Mesenchymal stem cell (in vitro differentiated cells and primary cell): ENCODE results near the gene NDUFAF2.

ENCODE experiments used
- DNase-seq: peaks from one replicate; pipeline ENCODE4 v3.0.0-alpha.2; 2013
- H2AFZ ChIP-seq: one replicate; pipeline ENCODE4 v1.6.1; 2013; ENCODE audit warnings: low read depth, mild to moderate bottlenecking, control low read depth, inconsistent platforms, low read length, moderate library complexity
- H2AK5ac ChIP-seq: 2 replicates; pipeline ENCODE4 v1.6.1; 2013; ENCODE audit warnings: low read length, moderate library complexity, mild to moderate bottlenecking, inconsistent platforms; ENCODE audit not compliant: severe bottlenecking
- H2BK120ac ChIP-seq: one replicate; pipeline ENCODE4 v1.6.1; 2013; ENCODE audit warnings: low read depth, mild to moderate bottlenecking, inconsistent platforms, low read length, moderate library complexity
- H2BK12ac ChIP-seq, 2 experiments: one replicate each; pipeline ENCODE4 v1.6.1; 2013; ENCODE audit warnings: inconsistent platforms in 2 of 2, low read length in 2 of 2, mild to moderate bottlenecking in 2 of 2, moderate library complexity in 2 of 2, control low read depth in 1 of 2
- H2BK15ac ChIP-seq: one replicate; pipeline ENCODE4 v1.6.1; 2013; ENCODE audit warnings: mild to moderate bottlenecking, low read depth, inconsistent platforms; ENCODE audit not compliant: poor library complexity, severe bottlenecking
- H2BK5ac ChIP-seq: 2 replicates; pipeline ENCODE4 v1.6.1; 2013; ENCODE audit warnings: low read depth, mild to moderate bottlenecking, low read length, control low read depth, inconsistent platforms; ENCODE audit not compliant: poor library complexity, severe bottlenecking
- H3K14ac ChIP-seq, 2 experiments: one replicate each; pipeline ENCODE4 v1.6.1; 2013; ENCODE audit warnings: inconsistent platforms in 2 of 2, low read length in 2 of 2, control low read depth in 1 of 2, mild to moderate bottlenecking in 1 of 2, moderate library complexity in 1 of 2
- H3K18ac ChIP-seq, 2 experiments: one replicate each; pipeline ENCODE4 v1.6.1; 2013; ENCODE audit warnings: inconsistent platforms in 2 of 2, low read length in 2 of 2, control low read depth in 1 of 2, low read depth in 1 of 2, mild to moderate bottlenecking in 1 of 2
- H3K23ac ChIP-seq, 2 experiments: one replicate each; pipeline ENCODE4 v1.6.1; 2013; ENCODE audit warnings: inconsistent platforms in 2 of 2, low read length in 2 of 2, mild to moderate bottlenecking in 2 of 2, moderate library complexity in 2 of 2, control low read depth in 1 of 2
- H3K27ac ChIP-seq: 2 replicates; pipeline ENCODE4 v1.5.1; 2013; ENCODE audit warnings: mild to moderate bottlenecking, moderate library complexity, low read length, control low read depth, inconsistent platforms; ENCODE audit not compliant: poor library complexity, severe bottlenecking
- H3K27me3 ChIP-seq, 2 experiments: 2 replicates each; pipeline versions ENCODE4 v1.6.1 to v1.7.0; 2013; ENCODE audit warnings: low read length in 2 of 2, mild to moderate bottlenecking in 2 of 2, moderate library complexity in 2 of 2, control low read depth in 1 of 2, inconsistent platforms in 1 of 2; ENCODE audit not compliant: control insufficient read depth in 1 of 2, insufficient read depth in 1 of 2
- H3K36me3 ChIP-seq, 2 experiments: 2 replicates each; pipeline versions ENCODE4 v1.6.1 to v1.7.0; 2013; ENCODE audit warnings: low read length in 2 of 2, control low read depth in 1 of 2, inconsistent platforms in 1 of 2, low read depth in 1 of 2, mild to moderate bottlenecking in 1 of 2; ENCODE audit not compliant: insufficient read depth in 2 of 2, control insufficient read depth in 1 of 2
- H3K4ac ChIP-seq, 2 experiments: one replicate each; pipeline ENCODE4 v1.6.1; 2013; ENCODE audit warnings: inconsistent platforms in 2 of 2, low read length in 2 of 2, mild to moderate bottlenecking in 2 of 2, moderate library complexity in 2 of 2, control low read depth in 1 of 2, low read depth in 1 of 2
- H3K4me1 ChIP-seq: 2 replicates; pipeline ENCODE4 v1.6.1; 2013; ENCODE audit warnings: low read depth, low read length, control low read depth; ENCODE audit not compliant: control insufficient read depth, insufficient read depth
- H3K4me2 ChIP-seq: 2 replicates; pipeline ENCODE4 v1.6.1; 2013; ENCODE audit warnings: low read length, mild to moderate bottlenecking, inconsistent platforms; ENCODE audit not compliant: poor library complexity, severe bottlenecking
- H3K4me3 ChIP-seq, 2 experiments: 2 replicates each; pipeline versions ENCODE4 v1.5.1 to v1.7.0; 2013; ENCODE audit warnings: low read length in 2 of 2, mild to moderate bottlenecking in 2 of 2, control low read depth in 1 of 2, low read depth in 1 of 2; ENCODE audit not compliant: insufficient read depth in 1 of 2
- H3K79me1 ChIP-seq: replicated peaks from 2 replicates; pipeline ENCODE4 v1.6.1; 2013; ENCODE audit warnings: mild to moderate bottlenecking, control low read depth, low read length, inconsistent platforms; ENCODE audit not compliant: poor library complexity, severe bottlenecking
- H3K9ac ChIP-seq: 2 replicates; pipeline ENCODE4 v1.7.0; 2013; ENCODE audit warnings: mild to moderate bottlenecking, low read length, moderate library complexity
- H3K9me3 ChIP-seq: 2 replicates; pipeline ENCODE4 v1.7.0; 2013; ENCODE audit warnings: mild to moderate bottlenecking, low read length; ENCODE audit not compliant: control insufficient read depth
- H4K8ac ChIP-seq: one replicate; pipeline ENCODE4 v1.6.1; 2013; ENCODE audit warnings: inconsistent platforms, mild to moderate bottlenecking, low read length, moderate library complexity
- H4K91ac ChIP-seq: one replicate; pipeline ENCODE4 v1.6.1; 2013; ENCODE audit warnings: mild to moderate bottlenecking, low read length, inconsistent platforms
- WGBS: methylation state at CpG from one replicate; pipeline ENCODE4 v1.1.7; 2013; ENCODE audit warnings: mixed read lengths; 5-methylcytosine and 5-hydroxymethylcytosine counted together

Gene NDUFAF2

GRCh38 chr5:61023131-61023530, 78.1 kb downstream of the NDUFAF2 start:
- Histone ChIP-seq H3K27me3 (no peaks in the 10 kb centered on the region), H2BK15ac (no peak overlapping the region), H3K14ac (no peak overlapping the region), H4K8ac (no peak overlapping the region), H3K4me3 (no peak overlapping the region), H3K18ac (no peak overlapping the region), H2AFZ (no peak overlapping the region), H3K27ac (no peak overlapping the region), H3K36me3 (no peaks in the 10 kb centered on the region), H2BK12ac (no peak overlapping the region), H3K9ac (peak overlapping the region; percentile 34), H3K79me1 (peaks cover 1% of the 10 kb centered on the region), H3K4ac (no peak overlapping the region), H2BK5ac (no peak overlapping the region), H3K9me3 (no peaks in the 10 kb centered on the region), H3K23ac (no peak overlapping the region), H2AK5ac (no peak overlapping the region), H2BK120ac (no peak overlapping the region), H3K4me1 (no peaks in the 10 kb centered on the region), H4K91ac (no peak overlapping the region), H3K4me2 (no peak overlapping the region)
- DNase-seq: peak; percentile 37
- WGBS: no CpG with 5 or more reads among the region's 1 CpG

GRCh38 chr5:61026004-61026403, 81.0 kb downstream of the NDUFAF2 start:
- Histone ChIP-seq H3K9ac (no peak overlapping the region), H2BK120ac (no peak overlapping the region), H2BK5ac (no peak overlapping the region), H2AK5ac (no peak overlapping the region), H3K27me3 (no peaks in the 10 kb centered on the region), H3K23ac (no peak overlapping the region), H4K8ac (no peak overlapping the region), H4K91ac (no peak overlapping the region), H3K14ac (no peak overlapping the region), H2BK15ac (no peak overlapping the region), H3K79me1 (peaks cover 1% of the 10 kb centered on the region), H3K4me1 (no peaks in the 10 kb centered on the region), H3K4me3 (no peak overlapping the region), H3K27ac (no peak overlapping the region), H3K18ac (no peak overlapping the region), H2AFZ (no peak overlapping the region), H3K36me3 (no peaks in the 10 kb centered on the region), H3K4ac (no peak overlapping the region), H2BK12ac (no peak overlapping the region), H3K4me2 (no peak overlapping the region), H3K9me3 (no peaks in the 10 kb centered on the region)
- WGBS: 100% methylated on average over 1 of the region's 2 CpGs
- DNase-seq: no peak

- Histone ChIP-seq H2AFZ (no peak overlapping the region), H3K9me3 (no peaks in the 10 kb centered on the region), H3K4ac (no peak overlapping the region), H4K8ac (no peak overlapping the region), H3K4me1 (no peaks in the 10 kb centered on the region), H2AK5ac (no peak overlapping the region), H2BK5ac (no peak overlapping the region), H2BK120ac (no peak overlapping the region), H3K27me3 (no peaks in the 10 kb centered on the region), H3K4me3 (no peak overlapping the region), H2BK12ac (no peak overlapping the region), H3K9ac (no peak overlapping the region), H3K27ac (no peak overlapping the region), H3K18ac (no peak overlapping the region), H2BK15ac (no peak overlapping the region), H4K91ac (no peak overlapping the region), H3K79me1 (no peaks in the 10 kb centered on the region), H3K23ac (no peak overlapping the region), H3K14ac (no peak overlapping the region), H3K4me2 (no peak overlapping the region), H3K36me3 (no peaks in the 10 kb centered on the region)
- WGBS: no CpG with 5 or more reads among the region's 1 CpG
- no peak for DNase-seq
Measured at GRCh38 chr5:61028382-61028781, 83.4 kb downstream of the NDUFAF2 start.

GRCh38 chr5:61029456-61030162, 84.6 kb downstream of the NDUFAF2 start:
- 88% methylated on average over 2 of the region's 6 CpGs for WGBS

More at GRCh38 chr5:61029456-61030162, 84.6 kb downstream of the NDUFAF2 start:
- Histone ChIP-seq H3K23ac (no peak overlapping the region), H3K14ac (no peak overlapping the region), H2AFZ (no peak overlapping the region), H3K9ac (no peak overlapping the region), H2AK5ac (no peak overlapping the region), H3K79me1 (no peaks in the 10 kb centered on the region), H2BK15ac (no peak overlapping the region), H3K4me3 (no peak overlapping the region), H3K4me1 (no peaks in the 10 kb centered on the region), H3K9me3 (no peaks in the 10 kb centered on the region), H3K4ac (no peak overlapping the region), H3K27ac (no peak overlapping the region), H2BK5ac (no peak overlapping the region), H3K18ac (no peak overlapping the region), H4K91ac (no peak overlapping the region), H4K8ac (no peak overlapping the region), H3K4me2 (no peak overlapping the region), H2BK120ac (no peak overlapping the region), H2BK12ac (no peak overlapping the region), H3K27me3 (no peaks in the 10 kb centered on the region), H3K36me3 (no peaks in the 10 kb centered on the region)
- DNase-seq: no peak
